GM19193 (cell line): Measurements from ENCODE around the gene B3GAT3.
A peak's percentile ranks its signal among the peaks of the same experiment; 100 is the strongest.

ENCODE experiments used
- POLR2A ChIP-seq: IDR thresholded peaks from 4 replicates; pipeline ENCODE4 v1.6.1; 2011; ENCODE audit not compliant: insufficient read depth, insufficient read length; ENCODE audit errors: extremely low read depth

Gene B3GAT3

DNA sequence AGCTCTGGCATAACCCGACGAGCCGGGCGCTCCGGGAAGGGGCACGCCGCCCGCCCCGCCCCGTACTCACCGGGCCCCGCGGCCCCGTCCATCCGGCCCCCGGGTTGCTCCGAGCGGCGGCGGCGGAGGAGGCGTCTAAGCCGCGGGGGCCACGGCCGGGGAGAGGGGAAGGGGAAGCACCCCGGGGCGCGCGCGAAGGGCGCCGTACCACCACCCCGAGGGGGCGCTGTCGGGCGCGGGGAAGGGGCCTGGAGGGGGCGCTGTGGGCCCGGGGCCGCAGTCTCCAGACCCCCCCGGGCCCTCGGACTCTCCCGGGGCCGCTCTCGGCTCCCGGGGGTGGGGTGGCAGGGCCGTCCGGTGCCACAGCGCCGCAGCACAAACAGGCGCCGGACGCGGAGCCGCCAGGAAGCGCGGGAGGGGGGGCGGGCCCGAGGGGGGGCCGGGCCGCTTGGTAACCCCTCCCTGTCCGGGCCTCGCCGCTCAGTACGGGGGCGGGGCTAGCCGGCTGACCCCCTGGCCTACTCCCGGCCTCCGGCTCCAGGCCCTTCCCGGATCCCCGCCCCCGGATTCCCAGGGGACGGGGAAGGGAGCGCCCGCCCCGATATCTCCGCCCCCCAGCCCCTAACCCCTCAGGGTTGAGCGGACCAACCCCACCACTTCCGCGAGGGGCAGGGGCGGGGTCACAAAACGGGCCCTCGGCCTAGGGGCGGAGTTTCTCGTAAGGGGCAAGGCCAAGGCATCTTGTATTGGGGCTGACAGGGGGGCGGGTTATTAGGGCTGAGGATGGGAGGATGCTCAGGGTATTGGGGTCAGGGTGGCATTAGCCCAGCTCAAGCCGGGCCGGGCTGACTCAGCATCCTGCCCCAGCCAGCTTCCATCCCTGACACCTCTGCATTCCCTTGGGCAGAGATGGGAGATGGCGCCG is 9.2 kb downstream of the B3GAT3 start, which contains the start of the genes EML3 and ROM1:
EML3 (minus strand) TSS at position 410 of the 925 bp plus-strand sequence; CDS start at position 92, 318 bp downstream.
ROM1 (plus strand) TSS at position 892 of the 925 bp plus-strand sequence; CDS start at position 917, 25 bp downstream.
- peak; percentile 13 for TF ChIP-seq POLR2A

DNA sequence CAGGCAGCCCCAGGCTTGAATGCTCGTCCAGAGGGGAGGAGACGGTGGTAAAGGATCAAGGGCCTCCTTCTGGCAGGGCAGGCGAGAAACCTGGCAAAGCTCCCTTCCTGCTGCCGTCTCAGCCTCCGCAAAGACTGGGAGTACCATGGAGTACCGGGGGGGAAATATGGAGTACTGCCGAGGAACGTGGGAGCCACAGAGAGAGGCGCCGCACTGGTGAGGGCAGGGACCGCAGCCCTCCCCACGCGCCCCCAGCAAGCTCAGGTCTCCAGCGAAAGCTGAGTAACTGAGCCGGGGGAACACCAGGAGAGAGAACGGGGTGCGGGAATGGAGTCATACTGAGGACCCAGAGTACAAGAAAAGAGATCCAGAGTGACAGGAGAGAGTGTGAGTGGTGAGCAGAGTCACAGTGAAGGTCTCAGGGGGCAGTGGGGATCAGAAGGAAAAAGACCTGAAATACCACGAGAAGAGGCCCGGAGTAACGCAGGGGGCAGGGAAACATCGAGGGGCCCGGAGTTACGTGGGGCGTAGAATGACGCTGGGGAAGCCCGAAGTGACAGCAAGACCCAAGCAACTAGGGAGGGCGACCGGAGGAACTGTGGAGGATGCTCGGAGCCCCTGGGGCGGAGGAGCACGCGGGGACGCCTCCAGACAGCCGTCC is 10.0 kb downstream of the B3GAT3 start:
- TF ChIP-seq POLR2A = peak; percentile 24

DNA sequence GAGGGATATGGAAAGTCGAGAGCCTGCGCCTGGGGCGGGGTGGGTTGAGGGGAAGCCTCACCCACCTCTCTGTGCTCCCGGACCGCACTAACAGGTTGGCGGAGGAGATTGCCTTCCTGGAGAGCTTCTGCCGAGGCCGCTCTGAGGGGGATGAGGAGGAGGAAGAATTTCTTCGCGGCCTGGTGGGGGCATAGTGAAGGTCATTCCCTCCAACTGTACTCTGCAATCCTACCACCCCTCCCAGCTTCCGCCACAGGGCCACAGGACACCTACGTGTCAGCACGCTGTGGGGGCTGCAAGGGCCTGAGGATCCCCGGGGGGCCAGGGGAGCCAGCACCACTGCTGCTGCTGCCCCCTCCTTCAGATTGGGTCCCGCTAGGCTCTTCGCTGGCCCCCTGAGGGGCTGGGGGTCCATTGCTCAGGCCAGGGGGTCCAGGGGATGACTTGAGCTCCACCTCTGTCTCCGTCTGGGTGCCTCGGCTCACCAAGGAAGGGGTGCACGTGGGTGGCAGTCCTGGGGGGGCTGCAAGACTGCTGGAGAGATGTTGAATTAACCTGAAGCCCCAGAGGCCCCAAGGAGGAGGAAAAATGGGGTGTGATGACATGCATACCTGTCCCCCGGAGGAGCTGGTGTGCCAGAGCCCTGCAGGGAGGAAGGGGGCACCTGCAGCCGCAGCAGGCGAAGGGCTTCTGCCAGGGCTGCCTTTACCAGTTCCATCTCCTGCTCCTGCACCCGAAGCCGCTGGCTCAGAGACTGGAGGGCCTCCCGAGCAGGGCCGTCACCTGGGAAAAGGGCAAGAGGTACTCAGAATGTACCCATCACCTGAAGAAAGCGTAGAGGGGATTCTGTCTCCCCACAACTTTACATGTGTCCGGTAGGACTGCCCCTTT is 10.7 kb downstream of the B3GAT3 start:
- TF ChIP-seq POLR2A = no peak

- TF ChIP-seq POLR2A = no peak
Observed at GRCh38 chr11:62610403-62610802, 11.4 kb downstream of the B3GAT3 start.

- TF ChIP-seq POLR2A = no peak
Observed at GRCh38 chr11:62608776-62609175, 13.0 kb downstream of the B3GAT3 start.

DNA sequence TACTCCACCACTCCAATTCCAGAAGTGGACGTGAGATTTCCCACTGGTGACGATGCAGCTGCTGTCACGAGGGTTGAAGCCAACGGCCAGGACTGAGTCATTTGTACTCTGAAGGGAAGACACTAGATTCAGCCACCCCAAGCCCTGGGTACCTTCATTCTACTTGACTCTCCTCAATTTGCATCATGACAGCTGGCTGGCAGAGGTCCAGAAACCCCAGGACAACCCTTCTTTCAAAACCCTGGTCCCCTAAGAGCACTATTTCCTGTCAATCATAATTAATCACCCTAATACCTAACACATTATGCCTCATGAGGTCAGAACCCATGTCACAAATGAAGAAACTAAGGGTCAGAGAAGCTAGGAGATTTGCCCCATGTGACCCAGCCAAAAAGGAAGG is 14.1 kb downstream of the B3GAT3 start:
- no peak for TF ChIP-seq POLR2A

DNA sequence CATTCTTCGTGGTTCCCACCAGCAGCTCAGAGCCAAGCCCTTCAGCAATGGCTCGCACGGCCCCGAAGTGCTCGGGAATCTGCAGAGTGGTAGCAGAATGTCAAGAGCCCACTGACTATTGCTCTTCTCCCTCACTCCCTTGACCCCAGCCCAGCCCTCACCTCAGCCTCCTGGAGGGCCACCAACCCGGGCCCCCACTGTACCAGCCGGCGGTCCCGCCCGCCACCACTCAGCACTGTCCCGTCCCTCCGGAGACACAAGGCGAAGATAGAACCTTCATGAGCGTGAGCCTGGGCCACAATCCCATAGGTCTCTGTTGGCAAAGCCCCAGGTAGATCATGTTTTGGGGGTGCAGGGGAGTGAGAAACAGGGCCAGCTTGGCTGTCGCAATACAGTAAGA is 15.9 kb downstream of the B3GAT3 start:
- TF ChIP-seq POLR2A = no peak

DNA sequence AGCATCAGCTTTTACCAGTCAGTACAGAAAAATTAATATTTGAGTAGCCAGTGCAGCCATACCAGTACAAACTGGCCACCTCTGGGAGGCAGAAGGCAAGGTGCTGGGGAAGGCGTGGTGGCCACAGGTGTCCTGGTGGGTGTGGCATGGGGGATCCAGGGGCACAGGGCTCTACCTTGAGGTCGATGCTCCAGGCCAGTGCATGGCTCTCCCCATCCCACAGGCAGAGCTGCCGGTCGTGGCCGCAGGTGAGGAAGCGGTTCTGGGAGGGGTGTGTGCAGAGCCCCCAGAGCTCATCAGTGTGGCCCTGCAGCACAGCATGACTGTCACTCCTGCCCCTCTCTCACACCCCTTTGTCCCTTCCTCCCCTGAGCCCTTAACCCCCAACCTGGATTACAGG is 16.3 kb downstream of the B3GAT3 start:
- no peak for TF ChIP-seq POLR2A

- TF ChIP-seq POLR2A = no peak
Observed at GRCh38 chr11:62604460-62605120, 17.2 kb downstream of the B3GAT3 start.

GRCh38 chr11:62603776-62604299 is 17.9 kb downstream of the B3GAT3 start:
- no peak for TF ChIP-seq POLR2A

GRCh38 chr11:62603072-62603408 is 18.7 kb downstream of the B3GAT3 start:
- no peak for TF ChIP-seq POLR2A

- TF ChIP-seq POLR2A = no peak
Observed at GRCh38 chr11:62602141-62603071, 19.4 kb downstream of the B3GAT3 start.
